ENCODE results near the gene OCA2.

DNA sequence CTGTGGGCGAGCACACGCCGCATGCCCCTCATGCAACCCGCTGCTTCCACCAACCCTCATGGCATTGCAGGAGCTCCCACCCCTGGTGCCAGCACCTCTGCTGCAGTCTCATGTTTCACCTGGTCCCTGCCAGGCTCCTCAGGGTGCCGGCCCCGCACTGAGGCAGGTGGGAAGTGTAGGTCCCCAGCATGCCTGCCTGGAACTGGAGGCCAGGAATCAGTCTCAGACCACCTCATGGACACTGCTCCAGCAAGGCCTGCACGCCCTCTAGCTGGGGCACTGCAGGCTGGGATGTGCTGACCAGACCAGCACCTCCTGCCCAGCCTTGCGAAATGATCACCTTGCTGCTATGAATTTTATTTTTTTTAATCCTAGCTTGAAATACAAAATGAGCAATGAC, 39.1 kb downstream of the OCA2 start:
- TF ChIP-seq POLR2A (IDR thresholded peaks at IDR 0.05) (no peak), POLR2AphosphoS5 (IDR thresholded peaks at IDR 0.05; ENCODE audit: insufficient read depth in 1 of 2, low read depth in 1 of 2) (no peak)
- TF ChIP-seq, protein P1, sequence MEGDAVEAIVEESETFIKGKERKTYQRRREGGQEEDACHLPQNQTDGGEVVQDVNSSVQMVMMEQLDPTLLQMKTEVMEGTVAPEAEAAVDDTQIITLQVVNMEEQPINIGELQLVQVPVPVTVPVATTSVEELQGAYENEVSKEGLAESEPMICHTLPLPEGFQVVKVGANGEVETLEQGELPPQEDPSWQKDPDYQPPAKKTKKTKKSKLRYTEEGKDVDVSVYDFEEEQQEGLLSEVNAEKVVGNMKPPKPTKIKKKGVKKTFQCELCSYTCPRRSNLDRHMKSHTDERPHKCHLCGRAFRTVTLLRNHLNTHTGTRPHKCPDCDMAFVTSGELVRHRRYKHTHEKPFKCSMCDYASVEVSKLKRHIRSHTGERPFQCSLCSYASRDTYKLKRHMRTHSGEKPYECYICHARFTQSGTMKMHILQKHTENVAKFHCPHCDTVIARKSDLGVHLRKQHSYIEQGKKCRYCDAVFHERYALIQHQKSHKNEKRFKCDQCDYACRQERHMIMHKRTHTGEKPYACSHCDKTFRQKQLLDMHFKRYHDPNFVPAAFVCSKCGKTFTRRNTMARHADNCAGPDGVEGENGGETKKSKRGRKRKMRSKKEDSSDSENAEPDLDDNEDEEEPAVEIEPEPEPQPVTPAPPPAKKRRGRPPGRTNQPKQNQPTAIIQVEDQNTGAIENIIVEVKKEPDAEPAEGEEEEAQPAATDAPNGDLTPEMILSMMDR (IDR thresholded peaks at IDR 0.05): no peak

Data from vagina (tissue), 2 donors.